ENCODE data around the gene TENM4.

The TENM4 gene

DNA sequence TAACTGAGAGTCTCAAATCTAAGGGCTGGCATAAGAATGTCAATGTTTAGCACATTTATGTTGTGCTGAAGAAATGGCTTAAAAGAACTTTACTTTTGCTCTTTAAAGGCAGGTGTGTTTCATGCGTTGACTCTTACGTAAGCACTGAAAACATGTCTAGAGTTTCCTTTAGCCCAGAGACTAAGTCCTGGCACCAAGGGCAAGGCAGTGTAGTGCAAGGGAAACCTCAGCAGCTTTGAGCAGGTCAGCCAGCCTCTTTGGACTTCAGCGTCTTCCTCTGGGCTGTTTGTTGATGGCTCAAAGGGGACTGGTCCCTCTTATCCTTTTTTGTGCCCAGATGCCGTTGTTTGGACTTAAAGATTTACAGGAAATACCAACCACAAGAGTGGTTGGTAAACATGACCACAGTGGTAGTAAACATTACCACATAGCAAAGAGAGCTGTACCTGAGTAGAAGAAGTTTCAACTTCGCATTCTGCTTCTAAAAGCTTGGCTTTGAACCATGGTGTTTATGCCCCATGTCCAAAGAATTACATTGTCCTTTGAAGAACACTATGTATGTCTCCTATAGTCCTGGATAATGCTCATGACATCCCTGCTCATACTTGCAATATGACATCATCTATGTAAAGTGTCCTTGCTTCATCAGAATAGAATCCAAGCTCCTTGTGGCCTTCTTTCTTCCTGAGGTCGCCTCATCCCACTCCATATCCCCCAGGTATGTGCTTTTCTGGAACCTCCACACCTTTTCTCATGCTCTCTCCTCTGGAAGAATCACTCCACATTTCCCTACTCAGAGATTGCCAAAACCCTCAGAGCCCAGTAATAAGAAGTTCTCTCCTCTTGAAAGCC lies 23.5 kb downstream of the TENM4 start:
- no peak for DNase-seq

DNA sequence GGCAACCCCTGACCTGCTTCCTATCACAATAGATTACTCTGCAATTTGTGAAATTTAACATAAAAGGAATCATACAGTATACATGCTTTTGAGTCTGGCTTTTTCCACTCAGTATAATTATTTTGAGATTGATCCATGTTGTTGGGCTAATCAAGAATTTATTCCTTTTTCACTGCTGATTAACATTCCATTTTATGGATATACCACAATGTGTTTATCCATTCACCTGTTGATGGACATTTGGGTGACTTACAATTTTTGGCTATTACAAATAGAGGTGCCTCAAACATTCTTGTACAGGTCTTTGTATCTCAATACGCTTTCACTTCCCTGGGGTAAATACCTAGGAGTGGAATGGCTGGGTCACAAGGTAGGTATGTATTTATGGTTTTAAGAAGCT lies 24.9 kb downstream of the TENM4 start:
- no peak for DNase-seq

DNA sequence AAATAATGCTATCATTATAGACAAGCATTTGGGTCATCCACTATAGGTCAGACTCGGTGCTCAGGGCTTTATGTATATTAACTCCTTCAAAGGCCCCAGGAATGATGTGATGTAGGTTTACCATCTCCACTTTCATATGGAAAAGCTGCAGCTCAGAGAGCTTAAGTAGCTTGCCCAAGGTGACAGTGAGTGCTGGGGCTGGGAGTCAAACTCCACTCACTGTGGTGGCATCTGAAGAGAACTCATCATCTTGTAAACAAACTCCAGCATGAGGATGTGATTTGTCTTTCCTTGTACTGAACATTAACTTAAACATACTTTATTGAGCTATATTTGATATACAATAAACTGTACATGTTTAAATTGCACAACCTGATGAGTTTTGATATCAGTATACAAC lies 25.4 kb downstream of the TENM4 start:
- no peak for DNase-seq

DNA sequence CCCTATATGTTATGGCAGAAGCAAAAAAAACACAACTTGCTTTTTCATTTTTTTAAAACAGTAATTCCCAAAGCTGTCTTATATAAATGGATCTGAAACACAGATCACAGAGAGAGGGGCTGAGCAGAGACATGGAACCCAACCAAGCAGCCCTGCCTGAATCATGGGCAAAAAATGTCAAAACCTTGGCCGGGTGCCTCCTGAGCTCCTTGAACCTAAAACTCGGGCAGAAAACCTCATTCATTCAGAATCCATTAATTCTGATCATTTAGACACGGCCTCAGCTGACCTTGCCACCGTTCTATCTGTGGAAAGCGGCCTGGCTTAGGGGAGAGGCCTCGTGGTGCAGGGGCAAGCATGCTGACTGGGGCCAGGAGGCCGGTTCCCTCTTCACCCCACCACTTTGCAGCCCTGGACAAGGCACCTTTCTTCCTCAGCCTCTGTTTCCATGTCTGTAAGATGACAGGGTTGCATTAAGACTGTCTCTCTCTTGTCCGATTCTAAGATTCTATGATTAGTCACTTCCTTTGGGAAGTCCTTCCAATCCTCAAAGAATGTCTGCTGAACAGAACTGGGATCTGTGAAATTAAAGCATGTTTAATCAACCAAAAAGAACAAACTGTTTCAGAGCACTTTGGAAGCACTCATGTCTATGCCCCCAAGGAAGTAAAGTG lies 26.0 kb downstream of the TENM4 start:
- peak; percentile 63 for DNase-seq

DNA sequence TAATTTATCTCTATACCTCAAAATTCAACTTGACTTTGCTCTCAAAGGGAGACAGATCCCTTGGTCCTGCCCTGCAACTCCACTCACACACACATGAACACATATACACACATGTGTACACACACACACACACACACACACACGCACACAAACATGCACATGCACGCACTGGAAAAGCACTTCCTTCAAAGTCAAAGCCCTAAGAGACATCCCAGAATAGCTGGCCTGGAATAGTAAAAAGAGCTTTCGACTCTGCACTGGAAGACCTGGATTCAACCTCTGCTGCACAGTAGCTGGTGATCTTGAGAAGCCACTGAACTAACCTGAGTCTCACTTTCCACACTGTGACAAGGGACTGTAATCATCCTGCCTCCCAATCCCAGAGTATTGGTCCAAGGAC lies 26.8 kb downstream of the TENM4 start:
- DNase-seq, result no peak

DNA sequence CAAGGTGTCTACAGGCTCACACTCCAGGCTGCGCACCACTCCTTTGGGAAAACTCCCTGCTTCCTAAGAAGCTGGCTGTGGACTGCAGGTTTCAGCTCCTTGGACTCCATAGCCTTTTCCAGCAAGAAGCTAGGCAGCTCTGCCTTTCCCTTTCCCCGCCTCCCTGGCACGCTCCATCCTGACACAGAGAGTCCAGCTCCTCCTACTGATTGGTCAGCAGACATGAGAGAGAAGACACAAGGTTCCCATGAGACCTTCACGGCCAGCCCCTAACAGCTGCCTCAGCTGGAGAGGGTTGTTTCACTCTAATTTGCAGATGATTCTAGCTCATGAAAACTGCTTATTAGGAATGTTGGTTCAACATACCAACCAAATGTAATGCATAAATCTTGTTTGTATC lies 27.6 kb downstream of the TENM4 start:
- peak; percentile 95 for DNase-seq

DNA sequence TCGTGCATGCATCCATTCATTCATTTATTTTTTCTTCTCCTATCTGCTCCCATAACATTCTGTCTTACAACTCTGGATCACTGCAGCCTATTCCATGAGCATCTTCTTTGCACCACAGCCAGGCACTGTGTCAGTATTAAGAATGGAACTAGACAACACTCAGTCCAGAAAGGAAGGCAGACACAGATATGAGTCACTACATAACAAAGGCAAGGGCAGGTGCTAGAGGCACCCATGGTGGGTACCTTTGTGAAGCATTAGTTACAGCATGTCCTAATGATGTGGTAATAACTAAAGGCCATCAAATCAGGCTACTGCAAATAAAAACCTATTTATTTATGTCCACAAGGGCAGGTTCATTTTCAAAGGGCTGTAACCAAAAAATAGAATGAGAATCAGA lies 28.1 kb downstream of the TENM4 start:
- no peak for DNase-seq

DNA sequence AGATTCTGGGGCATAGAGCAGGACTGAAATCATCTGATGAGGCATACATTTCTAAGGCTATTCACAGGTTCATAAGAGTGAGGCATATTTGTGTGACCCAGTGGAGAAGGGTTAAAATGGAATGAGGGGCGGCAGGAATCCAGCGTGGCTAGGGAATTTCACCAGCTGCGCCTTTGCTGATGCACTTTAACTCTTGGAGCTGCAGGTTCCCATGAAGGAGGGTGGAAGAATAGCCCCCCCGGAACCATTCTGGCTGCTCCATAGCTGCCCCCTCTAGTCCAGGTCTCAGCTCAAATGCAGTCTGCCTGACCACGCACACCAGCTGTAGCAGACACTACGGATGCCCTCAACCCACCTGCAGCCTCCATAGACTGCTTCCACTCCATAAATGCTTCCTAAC lies 31.5 kb downstream of the TENM4 start:
- no peak for DNase-seq

DNA sequence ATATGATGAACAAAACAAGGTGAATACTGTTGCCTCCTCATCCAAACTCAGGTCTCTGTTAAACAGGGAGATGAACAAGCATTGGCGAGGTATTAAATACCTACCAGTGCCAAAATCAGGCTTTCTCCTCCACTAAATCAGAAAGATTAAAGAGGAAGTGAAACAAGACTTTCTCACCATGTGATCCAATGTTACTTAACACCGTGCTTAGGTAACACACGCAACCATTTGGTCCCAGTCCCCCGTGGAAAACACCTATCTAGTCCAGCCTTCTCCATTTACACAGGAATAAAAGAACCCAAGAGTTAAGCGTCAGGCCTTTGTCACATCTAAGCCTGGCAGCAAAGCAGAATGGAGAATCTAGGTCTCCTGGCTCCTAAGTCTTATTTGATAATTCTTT lies 34.5 kb downstream of the TENM4 start:
- DNase-seq, result no peak

DNA sequence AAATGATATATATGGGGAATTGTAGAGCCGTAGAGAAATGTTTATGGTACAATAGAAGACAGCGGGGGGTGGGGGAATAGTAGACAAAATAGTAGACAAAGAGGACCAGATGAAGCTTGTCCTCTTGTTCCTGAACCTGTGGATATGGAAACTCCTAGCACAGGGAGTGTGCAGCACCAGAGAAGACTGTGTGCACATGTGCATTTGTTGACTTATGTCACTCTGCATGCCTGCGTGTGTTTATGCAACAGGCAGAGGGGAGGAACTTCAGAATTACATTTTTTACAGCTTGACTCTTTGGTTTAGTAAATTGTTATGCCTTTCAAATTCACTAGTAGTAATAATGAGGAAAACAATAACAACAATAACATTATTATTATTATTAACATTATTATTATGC lies 36.0 kb downstream of the TENM4 start:
- DNase-seq, result no peak

DNA sequence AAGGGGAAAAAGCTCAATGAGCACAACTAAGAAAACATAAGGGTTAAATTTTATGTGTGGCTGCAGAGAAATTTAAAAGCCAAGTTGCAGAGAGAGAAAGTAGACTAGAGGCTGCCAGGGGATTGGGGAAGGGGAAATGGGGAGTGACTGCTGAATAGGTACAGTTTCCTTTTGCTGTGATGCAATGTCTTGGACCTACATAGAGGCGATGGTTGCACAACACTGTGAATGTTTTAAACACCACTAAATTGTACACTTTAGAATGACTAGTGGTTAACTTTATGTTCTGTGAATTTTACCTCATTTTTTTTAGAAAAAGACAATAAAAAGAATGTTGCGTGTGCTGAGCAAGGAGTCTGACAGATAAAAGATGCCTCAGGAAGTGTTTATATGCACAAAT lies 36.5 kb downstream of the TENM4 start:
- no peak for DNase-seq

DNA sequence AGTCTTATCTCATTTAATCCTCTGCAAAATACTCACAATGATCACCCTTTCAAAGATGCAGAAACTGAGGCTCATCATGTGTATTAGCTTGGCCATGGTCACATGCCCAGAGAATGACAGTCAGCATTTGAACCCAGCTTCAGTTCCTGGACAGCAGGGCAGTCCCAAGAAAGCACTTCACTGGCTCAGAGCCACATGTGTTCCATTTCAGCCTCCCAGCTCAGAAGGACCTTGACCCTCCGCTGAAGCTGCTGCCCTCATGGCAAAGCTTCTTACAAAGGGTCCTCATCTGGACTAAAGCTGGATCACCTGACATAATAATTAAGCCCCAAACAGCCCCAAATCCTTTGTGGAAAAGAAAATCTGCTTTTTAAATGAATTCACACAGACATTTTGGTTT lies 37.0 kb downstream of the TENM4 start:
- no peak for DNase-seq

DNA sequence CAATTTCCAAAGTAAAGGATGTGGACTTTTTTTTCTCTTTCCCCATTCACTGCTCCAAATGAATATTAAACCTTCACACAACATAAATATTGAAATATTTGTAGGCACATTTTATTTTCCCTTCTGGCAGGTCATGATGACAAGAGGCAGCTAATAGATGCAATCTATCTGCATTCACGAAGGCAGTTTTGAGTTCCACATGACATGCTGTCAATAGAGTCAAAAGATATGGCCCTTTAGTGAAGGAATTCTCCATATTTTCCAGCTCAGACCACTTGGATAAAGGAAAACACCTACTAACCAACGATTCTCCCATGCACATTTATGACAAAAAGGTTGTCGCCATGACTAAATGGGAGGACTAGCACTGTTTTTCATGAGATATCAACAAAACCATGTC lies 37.9 kb downstream of the TENM4 start:
- no peak for DNase-seq

DNA sequence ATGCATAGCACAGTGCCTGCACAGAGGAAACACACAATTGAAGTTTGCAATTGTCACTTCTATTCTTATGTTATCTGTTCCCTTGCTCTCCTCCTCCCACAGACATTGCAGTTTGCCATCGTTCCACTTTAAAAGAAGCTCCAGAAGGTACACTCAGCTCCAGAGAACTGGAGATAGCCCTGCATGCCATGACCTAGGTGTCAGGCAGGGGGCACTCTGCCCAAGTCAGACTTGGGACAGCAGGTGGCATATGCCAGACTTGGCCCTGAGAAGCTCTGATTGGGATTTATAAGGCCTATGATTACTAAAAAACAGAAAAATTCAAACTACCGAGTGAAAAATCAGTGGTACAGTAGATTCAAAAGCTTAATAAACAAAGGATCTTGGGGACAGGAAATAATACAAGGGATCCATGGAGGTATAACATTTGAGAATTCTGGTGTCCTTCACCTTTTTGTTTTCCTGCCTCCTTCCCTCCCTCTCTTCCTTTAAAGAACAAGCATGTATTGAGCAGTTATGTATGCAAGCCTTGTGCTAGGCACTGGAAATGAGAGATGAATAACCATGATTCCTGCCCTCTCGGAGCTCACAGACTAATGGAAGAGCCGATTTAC lies 40.0 kb downstream of the TENM4 start:
- no peak for DNase-seq

DNA sequence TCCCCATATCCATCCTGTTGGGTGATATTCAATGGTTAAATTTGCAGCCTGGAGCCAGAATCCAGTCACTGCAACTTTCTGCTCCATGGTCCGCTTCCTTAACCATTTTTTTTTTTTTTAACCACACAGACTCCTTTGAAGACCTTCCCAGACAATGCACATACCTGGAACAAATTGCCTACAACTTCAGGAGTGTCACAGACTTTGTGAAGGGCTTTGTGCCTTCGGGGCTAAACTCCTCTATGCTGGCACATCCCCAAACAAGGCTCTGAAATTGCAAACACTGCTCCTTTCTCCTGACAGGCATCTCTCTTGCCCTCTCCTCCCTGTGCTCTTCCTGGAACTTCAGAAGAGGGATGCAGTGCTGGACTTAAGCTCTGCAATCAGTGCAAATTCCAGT lies 40.6 kb downstream of the TENM4 start:
- DNase-seq, result no peak

DNA sequence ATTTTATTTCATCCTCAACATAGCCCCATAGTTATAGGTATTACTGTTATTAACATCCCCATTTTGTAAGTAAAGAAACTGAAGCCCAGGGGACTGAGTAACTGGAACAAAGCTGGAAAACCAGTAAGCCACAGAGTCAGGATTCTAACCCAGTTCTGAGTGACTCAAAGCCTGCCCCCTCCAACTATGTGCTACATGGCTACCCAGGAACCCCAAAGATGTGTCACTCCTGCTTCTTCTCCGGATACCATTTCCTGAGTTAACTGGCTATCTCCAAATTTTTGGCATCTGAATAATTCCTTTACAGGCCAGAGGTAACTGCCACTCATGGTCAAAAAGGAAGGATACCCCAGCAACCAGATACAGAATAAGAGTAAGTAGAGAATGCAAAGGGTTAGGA lies 43.6 kb downstream of the TENM4 start:
- DNase-seq, result no peak

DNA sequence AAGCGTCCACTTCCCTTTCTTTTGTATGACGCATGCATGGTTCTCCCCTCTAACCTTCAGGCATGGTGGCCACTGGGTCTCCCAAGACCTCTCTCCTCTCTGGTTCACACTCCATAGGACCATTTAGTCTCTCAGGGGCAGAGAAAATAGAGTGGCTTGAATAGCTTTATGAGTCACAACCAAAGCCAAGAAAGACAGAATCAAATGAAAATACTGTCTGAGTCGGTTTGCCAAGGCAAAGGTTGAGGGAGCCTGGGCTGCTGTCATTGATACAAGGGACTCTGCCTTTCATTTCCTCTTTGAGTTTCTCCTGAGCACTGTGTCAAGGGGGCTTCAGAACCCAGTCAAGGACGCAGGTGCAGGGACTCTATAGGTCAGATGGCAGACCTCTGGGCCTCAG lies 44.2 kb downstream of the TENM4 start:
- DNase-seq, result no peak

DNA sequence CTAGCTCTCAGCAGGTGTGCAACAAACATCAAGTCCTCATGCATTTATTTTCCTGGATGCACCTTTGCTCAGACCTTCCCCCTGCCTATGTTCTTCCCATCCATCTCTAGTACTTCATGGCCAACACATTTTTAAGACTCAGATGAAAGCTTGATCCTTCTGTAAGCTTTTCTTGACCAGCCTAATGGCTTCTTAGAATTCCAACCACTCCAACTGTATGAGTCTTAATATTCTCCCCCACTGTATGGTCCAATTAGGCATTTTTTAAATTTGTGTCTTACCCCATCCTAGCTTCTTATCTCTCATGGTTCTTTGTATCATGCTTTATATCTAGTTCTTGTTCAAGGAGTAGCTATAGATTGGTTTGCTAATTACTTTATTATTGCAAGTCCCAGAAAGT lies 44.8 kb downstream of the TENM4 start:
- DNase-seq, result no peak

DNA sequence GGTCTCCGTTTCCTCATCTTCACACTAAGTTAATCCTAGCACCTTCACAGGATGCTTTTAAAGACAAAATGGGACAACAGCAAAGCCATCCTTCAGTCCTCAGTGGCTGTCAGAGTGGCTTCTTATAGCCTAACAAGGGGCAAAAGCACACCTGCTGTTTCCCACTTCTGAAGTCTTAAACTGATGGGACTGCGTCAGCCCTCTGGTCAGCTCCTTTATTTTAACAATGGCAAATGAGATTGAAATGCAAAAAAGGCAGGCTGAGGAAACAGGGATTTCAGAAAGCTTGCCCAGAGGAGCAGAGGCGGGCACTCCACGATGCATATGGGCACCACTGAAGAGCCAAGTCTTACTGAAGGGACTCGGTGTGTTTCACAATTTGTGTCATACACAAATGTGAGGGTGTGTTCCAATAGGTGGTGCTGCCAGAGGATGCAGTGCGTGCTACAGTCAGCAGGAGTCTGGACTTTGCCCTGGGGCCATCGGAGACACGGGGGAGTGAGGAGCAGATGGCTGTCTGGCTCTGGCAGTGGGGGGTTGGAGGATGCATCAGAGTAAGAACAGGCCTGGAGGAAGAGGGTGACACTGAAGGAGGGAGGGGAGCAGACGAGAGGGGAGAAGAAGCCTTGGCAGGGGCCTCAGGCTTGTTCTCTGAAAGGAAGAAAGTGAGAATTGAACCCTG lies 47.3 kb downstream of the TENM4 start:
- no peak for DNase-seq

DNA sequence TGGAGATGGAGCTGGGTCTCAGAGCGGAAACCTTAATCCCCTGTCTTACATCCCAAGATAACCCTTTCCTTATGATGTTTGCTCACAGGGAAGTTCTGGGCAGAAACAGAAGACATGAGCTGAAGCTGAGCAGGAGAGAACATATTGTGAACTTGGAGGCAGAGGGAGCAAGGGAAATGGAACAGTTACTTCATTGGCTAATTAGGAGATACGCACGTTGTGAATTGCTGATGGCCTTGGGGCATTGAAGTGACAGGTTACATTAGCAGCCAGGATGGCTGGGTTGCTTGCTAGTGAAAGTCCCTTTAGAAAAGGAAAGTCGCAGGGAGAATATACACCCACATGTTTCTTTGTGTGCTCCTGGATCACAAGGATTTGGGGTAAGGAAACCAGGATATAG lies 48.7 kb downstream of the TENM4 start:
- DNase-seq, result no peak

DNA sequence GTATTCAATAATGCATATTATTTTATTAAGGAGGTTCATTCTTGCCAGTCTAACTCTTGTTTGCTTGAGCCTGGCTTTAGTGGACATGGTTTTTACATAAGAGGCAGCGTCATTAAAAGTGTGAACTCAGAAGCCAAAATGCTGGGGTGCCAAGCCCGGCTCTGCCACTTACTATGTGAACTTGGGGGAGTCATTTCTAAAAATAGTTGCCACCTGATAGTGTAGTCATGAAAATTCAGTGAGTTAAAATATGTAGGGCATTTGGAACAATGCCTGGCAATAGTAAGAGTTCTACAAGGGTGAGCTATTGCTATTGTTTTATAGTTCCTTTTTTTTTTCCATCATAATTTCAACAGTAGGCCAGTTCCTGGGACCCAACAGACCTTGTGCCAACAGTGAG lies 49.9 kb downstream of the TENM4 start:
- DNase-seq, result no peak

DNA sequence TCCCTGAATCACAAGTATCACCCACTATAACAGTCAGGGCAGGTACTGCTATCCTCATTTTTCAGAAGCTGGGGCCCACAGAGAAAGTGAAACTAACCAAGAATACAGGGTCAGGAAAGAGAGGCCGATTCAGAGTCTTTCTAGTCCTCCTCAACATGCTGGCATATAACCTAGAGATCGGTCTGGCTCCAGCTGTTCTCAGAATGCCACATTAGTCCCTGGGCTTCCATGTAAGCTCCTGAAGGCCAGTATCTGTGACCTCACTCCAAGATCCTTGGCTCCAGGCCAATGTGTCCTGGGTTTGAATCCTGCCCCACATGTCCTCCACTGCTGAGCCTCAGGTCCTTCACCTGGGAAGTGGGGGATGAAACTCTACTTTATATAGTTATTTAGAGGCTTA lies 50.4 kb downstream of the TENM4 start:
- DNase-seq, result no peak

DNA sequence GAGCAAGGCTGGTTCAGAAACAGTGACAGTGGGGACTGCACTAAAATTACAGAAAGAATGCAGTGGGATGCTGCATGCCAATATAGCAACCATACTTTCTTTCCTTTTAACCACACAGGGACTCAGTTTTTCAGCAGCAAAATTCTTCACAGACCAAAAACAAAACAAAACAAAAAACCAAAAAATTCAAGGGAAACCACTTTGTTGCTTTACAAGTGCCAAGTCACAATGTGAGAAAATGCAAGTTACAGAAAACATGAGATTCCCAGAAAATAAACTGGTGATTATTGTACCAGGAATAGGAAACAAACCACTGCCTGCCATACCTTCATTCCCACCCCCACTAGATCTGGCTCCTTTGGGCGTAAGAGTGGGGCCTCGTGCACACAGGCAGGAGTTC lies 52.6 kb downstream of the TENM4 start:
- DNase-seq, result no peak

DNA sequence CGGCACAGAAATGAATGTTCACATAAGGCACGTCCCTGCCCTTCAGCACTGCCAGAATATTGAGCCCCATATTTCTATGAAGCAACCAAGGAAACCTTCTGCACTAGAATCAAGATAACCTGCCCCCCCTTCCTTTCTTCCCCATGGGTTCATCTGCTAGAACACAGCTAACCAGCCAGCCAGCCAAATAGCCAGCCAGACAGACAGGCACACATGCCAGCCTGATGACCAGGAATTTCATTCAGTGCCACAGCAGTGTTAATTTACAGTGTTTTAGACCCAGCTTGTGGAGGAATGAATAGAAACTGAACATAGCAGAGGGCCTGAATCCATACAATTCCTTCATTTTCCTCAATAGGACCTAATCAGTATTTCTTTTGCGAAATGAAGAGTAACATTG lies 57.0 kb downstream of the TENM4 start:
- DNase-seq, result peak; percentile 41

Measured in femur (tissue), 1 donor.